ENCODE results near the gene NEURL1B. TPM values are rescaled to one million over a fixed set of nuclear protein-coding genes. Genes with fewer than 3 reads are reported as not detected.

Gene NEURL1B
- total RNA-seq, 4 donors from 2014 or later, result 21.7 to 59.9 (median 41.5) TPM

DNA sequence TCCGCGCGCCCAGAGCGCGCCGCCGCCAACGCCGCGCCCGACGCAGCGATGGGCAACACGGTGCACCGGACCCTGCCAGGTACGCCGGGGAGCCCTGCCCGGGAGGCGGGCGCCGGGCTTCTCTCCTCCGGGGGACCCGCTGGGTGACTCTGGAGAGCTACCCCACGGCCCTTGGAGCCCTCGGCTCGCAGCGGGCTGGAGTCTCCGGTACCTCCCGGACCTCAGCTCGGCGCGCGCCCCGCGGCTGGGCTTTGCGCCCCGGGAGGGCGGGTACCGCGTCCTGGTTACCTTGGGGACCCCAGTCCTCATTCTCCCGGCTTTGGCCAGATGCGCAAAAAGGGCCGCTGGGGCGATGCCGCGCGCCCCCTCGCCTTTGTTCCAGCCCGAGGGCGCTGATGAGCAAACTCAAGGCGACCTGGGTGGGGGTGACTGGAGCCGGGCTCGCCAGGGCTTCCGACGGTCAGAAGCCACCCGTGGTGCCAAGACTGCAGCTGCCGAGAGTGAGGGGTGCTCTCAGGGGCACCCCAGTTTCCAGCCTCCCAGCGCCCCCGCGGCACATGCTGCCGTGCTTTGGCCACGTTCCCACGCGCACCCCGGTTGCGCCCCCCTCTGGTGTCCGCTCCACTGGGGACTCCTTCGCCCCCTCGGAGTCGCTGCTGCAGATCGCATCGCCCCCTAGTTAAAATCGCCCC lies 442 bp downstream of the NEURL1B start:
- ATAC-seq, result no peak
- Histone ChIP-seq H3K36me3 (peaks cover 0 to 4% of the 10 kb centered on the region in 2 donors), H3K4me3 (peak overlapping the region; percentile 57 to 97), H3K4me1 (peaks cover 2 to 76% (median 29%) of the 10 kb centered on the region in 3 donors), H3K27ac (peak overlapping the region; percentile 44 to 95 (median 92)), H3K9me3 (no peaks in the 10 kb centered on the region), H3K27me3 (no peaks in the 10 kb centered on the region)
- WGBS, 2 donors (ENCODE audit: low coverage in 1 of 2), result 0% methylated on average over 1 of the region's 73 CpGs; no CpG with 5 or more reads in 1 of the 2 donors
- TF ChIP-seq EP300 (IDR thresholded peaks at IDR 0.05) (no peak), POLR2A (IDR thresholded peaks at IDR 0.05) (peak in 1 of 2 donors; percentile 3)
- TF ChIP-seq, protein P1, sequence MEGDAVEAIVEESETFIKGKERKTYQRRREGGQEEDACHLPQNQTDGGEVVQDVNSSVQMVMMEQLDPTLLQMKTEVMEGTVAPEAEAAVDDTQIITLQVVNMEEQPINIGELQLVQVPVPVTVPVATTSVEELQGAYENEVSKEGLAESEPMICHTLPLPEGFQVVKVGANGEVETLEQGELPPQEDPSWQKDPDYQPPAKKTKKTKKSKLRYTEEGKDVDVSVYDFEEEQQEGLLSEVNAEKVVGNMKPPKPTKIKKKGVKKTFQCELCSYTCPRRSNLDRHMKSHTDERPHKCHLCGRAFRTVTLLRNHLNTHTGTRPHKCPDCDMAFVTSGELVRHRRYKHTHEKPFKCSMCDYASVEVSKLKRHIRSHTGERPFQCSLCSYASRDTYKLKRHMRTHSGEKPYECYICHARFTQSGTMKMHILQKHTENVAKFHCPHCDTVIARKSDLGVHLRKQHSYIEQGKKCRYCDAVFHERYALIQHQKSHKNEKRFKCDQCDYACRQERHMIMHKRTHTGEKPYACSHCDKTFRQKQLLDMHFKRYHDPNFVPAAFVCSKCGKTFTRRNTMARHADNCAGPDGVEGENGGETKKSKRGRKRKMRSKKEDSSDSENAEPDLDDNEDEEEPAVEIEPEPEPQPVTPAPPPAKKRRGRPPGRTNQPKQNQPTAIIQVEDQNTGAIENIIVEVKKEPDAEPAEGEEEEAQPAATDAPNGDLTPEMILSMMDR (IDR thresholded peaks at IDR 0.05), result peak in 2 of 4 experiments; percentile 5 to 40

DNA sequence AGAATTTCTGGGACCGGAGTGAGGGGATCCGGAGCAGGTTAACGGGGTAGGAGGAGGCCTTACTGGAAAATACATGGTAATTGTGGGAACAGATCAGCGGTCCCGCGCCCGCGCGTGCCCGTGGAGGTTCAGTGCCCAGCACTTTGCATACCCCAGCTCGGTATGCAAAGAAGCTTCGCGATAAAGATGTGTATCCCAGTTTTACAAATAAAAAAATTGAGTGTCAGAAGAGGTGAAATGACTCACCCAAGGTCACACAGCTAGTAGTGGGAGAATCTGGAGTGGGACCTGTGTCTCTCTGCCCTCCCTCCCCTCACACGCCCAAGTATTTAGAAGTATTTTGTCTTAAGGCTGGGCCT lies 967 bp downstream of the NEURL1B start:
- TF ChIP-seq EP300 (IDR thresholded peaks at IDR 0.05) (no peak), POLR2A (IDR thresholded peaks at IDR 0.05) (no peak)
- TF ChIP-seq, protein P1 (IDR thresholded peaks at IDR 0.05), result peak in 1 of 4 experiments; percentile 1
- no peak for ATAC-seq
- Histone ChIP-seq H3K4me1 (peaks cover 2 to 78% (median 35%) of the 10 kb centered on the region in 3 donors), H3K9me3 (no peaks in the 10 kb centered on the region), H3K27me3 (no peaks in the 10 kb centered on the region), H3K36me3 (peaks cover 0 to 4% of the 10 kb centered on the region in 2 donors), H3K27ac (peak overlapping the region; percentile 44 to 95 (median 92)), H3K4me3 (peak overlapping the region; percentile 57 to 97)
- 0 to 14% methylated on average over 4 to 5 of the region's 14 CpGs for WGBS, 2 donors (ENCODE audit: low coverage in 1 of 2)

DNA sequence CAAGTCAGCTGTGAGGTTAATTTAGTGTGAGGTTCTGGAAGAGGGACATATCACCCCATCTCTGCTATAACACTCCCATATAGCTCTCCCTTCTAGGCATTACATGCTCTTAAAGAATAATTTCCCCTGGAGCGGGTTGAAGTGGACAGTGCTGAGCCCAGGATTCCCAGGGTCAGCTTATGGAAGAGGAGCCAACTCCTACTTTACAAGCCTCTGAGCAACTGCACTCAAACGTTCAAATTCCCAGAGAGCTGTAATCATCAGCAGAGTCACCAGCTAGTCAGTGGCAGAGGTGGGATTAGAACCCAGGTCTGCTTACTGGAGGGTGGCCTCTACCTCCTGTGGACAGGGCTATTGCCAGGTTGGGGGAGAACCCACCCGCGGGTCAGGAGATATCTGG lies 1.4 kb downstream of the NEURL1B start:
- H3K27ac ChIP-seq, result peak overlapping the region; percentile 44 to 95 (median 92)
- peaks cover 2 to 78% (median 39%) of the 10 kb centered on the region in 3 donors for H3K4me1 ChIP-seq
- no peaks in the 10 kb centered on the region for H3K9me3 ChIP-seq
- no peak for ATAC-seq
- H3K4me3 ChIP-seq, result peak overlapping the region; percentile 57 to 97
- 0 to 13% methylated on average over 2 to 3 of the region's 4 CpGs for WGBS, 2 donors (ENCODE audit: low coverage in 1 of 2)
- no peaks in the 10 kb centered on the region for H3K27me3 ChIP-seq
- no peak for TF ChIP-seq POLR2A (IDR thresholded peaks at IDR 0.05)
- no peak for TF ChIP-seq EP300 (IDR thresholded peaks at IDR 0.05)
- no peak for TF ChIP-seq POLR2AphosphoS5 (IDR thresholded peaks at IDR 0.05)
- TF ChIP-seq, protein P1 (IDR thresholded peaks at IDR 0.05), result no peak
- H3K36me3 ChIP-seq, result peaks cover 0 to 4% of the 10 kb centered on the region in 2 donors

DNA sequence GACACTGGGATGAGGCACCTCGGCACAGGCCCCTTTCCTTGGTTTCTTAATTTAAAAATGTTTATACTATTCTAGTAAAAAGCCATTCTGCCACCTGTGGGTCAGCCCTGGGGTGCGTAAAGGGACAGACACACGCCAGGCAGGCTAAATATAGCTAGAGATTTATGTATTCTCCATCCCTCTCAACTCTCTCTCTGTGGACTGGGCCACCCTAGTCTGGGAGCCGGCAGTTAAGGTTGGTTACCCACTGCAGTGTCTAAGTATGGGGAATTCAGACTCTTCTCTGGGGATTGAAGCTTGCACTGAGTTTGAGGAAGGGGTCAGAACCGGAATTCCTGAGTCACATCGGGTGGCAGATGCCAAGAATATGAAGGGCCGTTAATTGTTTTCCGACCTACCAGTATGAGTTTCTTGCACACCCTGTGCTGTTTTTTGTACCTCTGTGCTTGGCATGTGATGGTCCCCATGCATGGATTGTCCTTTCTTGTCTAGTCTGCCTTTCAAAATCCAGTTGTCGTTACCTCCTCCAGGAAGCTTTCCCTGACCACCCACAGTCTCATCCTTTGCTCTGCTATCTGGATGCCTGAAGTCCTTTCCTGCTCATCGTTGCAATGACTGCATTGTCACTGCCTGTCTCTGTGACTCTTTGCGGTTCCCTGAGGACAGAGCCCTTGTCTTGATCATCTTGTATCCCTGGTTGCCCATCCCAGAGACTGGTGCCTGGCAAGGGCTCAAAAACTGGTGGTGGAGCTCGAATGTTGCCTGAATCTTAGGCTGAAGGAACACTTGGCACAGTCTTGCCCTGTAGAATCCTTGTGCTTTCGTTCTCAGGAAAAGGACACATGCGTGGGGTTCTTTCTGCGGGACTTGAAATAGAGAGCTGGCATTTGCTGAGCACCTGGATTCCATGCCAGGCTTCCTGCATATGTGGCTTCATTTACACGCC lies 2.1 kb downstream of the NEURL1B start:
- Histone ChIP-seq H3K36me3 (peaks cover 0 to 4% of the 10 kb centered on the region in 2 donors), H3K27me3 (no peaks in the 10 kb centered on the region), H3K9me3 (no peaks in the 10 kb centered on the region), H3K4me1 (peaks cover 2 to 82% (median 46%) of the 10 kb centered on the region in 3 donors), H3K4me3 (peak overlapping the region; percentile 57 to 97), H3K27ac (peak overlapping the region; percentile 44 to 95 (median 92))
- ATAC-seq, result no peak
- TF ChIP-seq, protein P1 (IDR thresholded peaks at IDR 0.05), result peak in 1 of 4 experiments; percentile 7
- no peak for TF ChIP-seq POLR2A (IDR thresholded peaks at IDR 0.05)
- TF ChIP-seq EP300 (IDR thresholded peaks at IDR 0.05), result no peak
- 6 to 16% methylated on average over 11 to 12 of the region's 16 CpGs for WGBS, 2 donors (ENCODE audit: low coverage in 1 of 2)

Measured in gastroesophageal sphincter (tissue), 4 donors.